Effector memory CD4-positive, alpha-beta T cell (primary cell): ENCODE measurements around the gene MRPS2.
"Not testable (repeated sequence)": the region's sequence is repeated elsewhere in the genome, so short reads cannot be mapped to it uniquely, and the experiment has no call there.

Experiments
- DNase-seq, 3 donors: peaks; one replicate each; pipeline ENCODE4 v3.0.0-alpha.2; 2020
- H3K27ac ChIP-seq: 2 replicates; pipeline ENCODE4 v1.7.0; 2013; ENCODE audit warnings: mild to moderate bottlenecking, low read length, moderate library complexity; ENCODE audit not compliant: insufficient read depth, poor library complexity, severe bottlenecking
- H3K27me3 ChIP-seq: replicated peaks from 2 replicates; pipeline ENCODE4 v1.7.0; 2013; ENCODE audit warnings: mild to moderate bottlenecking, low read length; ENCODE audit not compliant: insufficient read depth, control insufficient read depth, poor library complexity, severe bottlenecking
- H3K36me3 ChIP-seq: 2 replicates; pipeline ENCODE4 v1.7.0; 2013; ENCODE audit warnings: mild to moderate bottlenecking, low read length, moderate library complexity; ENCODE audit not compliant: control insufficient read depth, insufficient read depth
- H3K4me1 ChIP-seq: 2 replicates; pipeline ENCODE4 v1.7.0; 2013; ENCODE audit warnings: low read length, mild to moderate bottlenecking; ENCODE audit not compliant: control insufficient read depth, insufficient read depth, poor library complexity, severe bottlenecking
- H3K4me3 ChIP-seq: 2 replicates; pipeline ENCODE4 v1.7.0; 2013; ENCODE audit warnings: low read length, low read depth, mild to moderate bottlenecking; ENCODE audit not compliant: insufficient read depth, poor library complexity, severe bottlenecking
- H3K9me3 ChIP-seq: 2 replicates; pipeline ENCODE4 v1.7.0; 2013; ENCODE audit warnings: mild to moderate bottlenecking, low read length, moderate library complexity; ENCODE audit not compliant: control insufficient read depth

MRPS2 gene

GRCh38 chr9:135506327-135507103 lies 6.0 kb downstream of the MRPS2 start:
- Histone ChIP-seq H3K9me3 (no peaks in the 10 kb centered on the region), H3K36me3 (peaks cover 20% of the 10 kb centered on the region), H3K27me3 (no peaks in the 10 kb centered on the region), H3K4me3 (no peak overlapping the region), H3K4me1 (peaks cover 8% of the 10 kb centered on the region), H3K27ac (no peak overlapping the region)
- DNase-seq = no peak

- H3K27me3 ChIP-seq = no peaks in the 10 kb centered on the region
- peaks cover 20% of the 10 kb centered on the region for H3K36me3 ChIP-seq
- no peaks in the 10 kb centered on the region for H3K9me3 ChIP-seq
- H3K4me1 ChIP-seq = no peaks in the 10 kb centered on the region
- DNase-seq = no peak
- H3K4me3 ChIP-seq = no peak overlapping the region
- H3K27ac ChIP-seq = no peak overlapping the region
These were observed 6.9 kb downstream of the MRPS2 start for GRCh38 chr9:135507104-135508035.

DNA sequence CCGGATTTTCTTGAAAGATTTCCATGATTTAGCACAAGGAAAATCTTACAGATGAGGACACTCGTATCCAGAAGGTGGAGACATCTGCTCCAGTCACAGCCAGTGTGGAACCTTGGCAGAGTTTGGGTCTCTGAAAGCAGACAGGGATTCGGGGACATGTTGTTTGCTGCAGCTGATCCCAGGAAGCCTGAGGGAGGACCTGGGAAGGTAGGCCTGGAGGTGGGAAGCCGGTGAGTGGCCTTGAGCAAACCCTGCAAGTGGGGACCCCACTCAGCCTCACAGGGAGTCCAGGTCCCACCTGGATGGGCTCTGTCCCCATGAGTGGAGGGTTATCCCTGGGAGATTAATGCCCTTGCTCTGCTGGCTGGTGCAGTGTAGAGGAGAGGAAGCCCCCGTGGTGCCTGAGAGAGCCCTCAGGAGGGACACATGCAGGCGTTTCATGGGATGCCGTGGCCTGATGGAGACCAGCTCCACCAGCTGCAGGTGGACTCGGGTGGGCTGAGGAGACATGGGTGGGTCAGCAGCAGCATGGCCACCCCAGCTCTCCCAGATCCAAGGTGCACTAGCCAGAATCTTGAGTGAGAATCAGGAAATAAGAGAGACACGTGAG lies 7.8 kb downstream of the MRPS2 start:
- Histone ChIP-seq H3K4me1 (no peaks in the 10 kb centered on the region), H3K36me3 (peaks cover 12% of the 10 kb centered on the region), H3K4me3 (no peak overlapping the region), H3K9me3 (no peaks in the 10 kb centered on the region), H3K27me3 (no peaks in the 10 kb centered on the region), H3K27ac (no peak overlapping the region)
- no peak for DNase-seq

DNA sequence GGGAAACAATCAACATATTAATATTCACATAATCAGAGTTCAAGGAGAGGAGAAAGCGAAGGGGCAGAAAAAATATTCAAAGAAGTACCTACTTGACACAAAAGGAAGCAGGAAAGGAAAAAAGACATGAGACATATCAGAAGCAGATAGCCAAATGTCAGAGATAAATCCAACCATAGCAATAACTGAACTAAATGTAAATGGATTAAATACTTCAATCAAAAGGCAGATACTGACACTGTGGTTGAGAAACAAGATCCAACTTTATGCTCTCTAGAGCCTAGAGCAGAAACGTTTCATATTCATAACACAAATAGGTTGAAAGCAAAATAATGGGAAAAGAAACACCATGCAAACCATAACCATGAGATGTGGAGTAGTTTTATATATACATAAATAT lies 9.0 kb downstream of the MRPS2 start:
- Histone ChIP-seq H3K27ac (no peak overlapping the region), H3K36me3 (peaks cover under 1% of the 10 kb centered on the region), H3K9me3 (no peaks in the 10 kb centered on the region), H3K27me3 (no peaks in the 10 kb centered on the region), H3K4me3 (no peak overlapping the region), H3K4me1 (no peaks in the 10 kb centered on the region)
- no peak for DNase-seq

- no peaks in the 10 kb centered on the region for H3K4me1 ChIP-seq
- H3K27ac ChIP-seq = no peak overlapping the region
- no peak overlapping the region for H3K4me3 ChIP-seq
- H3K9me3 ChIP-seq = no peaks in the 10 kb centered on the region
- H3K27me3 ChIP-seq = no peaks in the 10 kb centered on the region
- no peaks in the 10 kb centered on the region for H3K36me3 ChIP-seq
- DNase-seq = no peak
These were observed 11.7 kb downstream of the MRPS2 start for GRCh38 chr9:135512241-135512603.

GRCh38 chr9:135512904-135513303 lies 12.4 kb downstream of the MRPS2 start:
- no peak for DNase-seq
- H3K36me3 ChIP-seq = no peaks in the 10 kb centered on the region
- H3K9me3 ChIP-seq = no peaks in the 10 kb centered on the region
- no peak overlapping the region for H3K4me3 ChIP-seq
- no peak overlapping the region for H3K27ac ChIP-seq
- no peaks in the 10 kb centered on the region for H3K4me1 ChIP-seq
- H3K27me3 ChIP-seq = no peaks in the 10 kb centered on the region

- Histone ChIP-seq H3K27ac (no peak overlapping the region), H3K27me3 (no peaks in the 10 kb centered on the region), H3K4me3 (no peak overlapping the region), H3K4me1 (no peaks in the 10 kb centered on the region), H3K36me3 (no peaks in the 10 kb centered on the region), H3K9me3 (no peaks in the 10 kb centered on the region)
- no peak for DNase-seq
These were observed 12.9 kb downstream of the MRPS2 start for GRCh38 chr9:135513351-135513846.

GRCh38 chr9:135513906-135514305 lies 13.4 kb downstream of the MRPS2 start:
- not testable (repeated sequence) for H3K36me3 ChIP-seq, H3K27me3 ChIP-seq, DNase-seq, H3K4me3 ChIP-seq, H3K27ac ChIP-seq, H3K4me1 ChIP-seq, H3K9me3 ChIP-seq

GRCh38 chr9:135514342-135515082 lies 14.0 kb downstream of the MRPS2 start:
- Histone ChIP-seq H3K27ac (no peak overlapping the region), H3K4me3 (no peak overlapping the region), H3K36me3 (no peaks in the 10 kb centered on the region), H3K4me1 (no peaks in the 10 kb centered on the region), H3K9me3 (no peaks in the 10 kb centered on the region), H3K27me3 (no peaks in the 10 kb centered on the region)
- DNase-seq = no peak
